HG02610 (cell line): Measurements from ENCODE around the gene PRSS16.
"Not testable (repeated sequence)": the region's sequence is repeated elsewhere in the genome, so short reads cannot be mapped to it uniquely, and the experiment has no call there.

Experiments used
- ATAC-seq: cut with Tn5 transposase; IDR thresholded peaks from one replicate; pipeline ENCODE4 v1.9.1; 2021; ENCODE audit warnings: mild to moderate bottlenecking, moderate library complexity; ENCODE audit not compliant: unreplicated experiment

Gene PRSS16

GRCh38 chr6:27247133-27247836, at the start of gene PRSS16:
Gene PRSS16, plus strand, starts transcription at chr6:27247701. Its CDS starts 37 bp downstream, at chr6:27247738.
- no peak for ATAC-seq

GRCh38 chr6:27205375-27206278, 41.9 kb upstream of the PRSS16 start:
- ATAC-seq, result no peak

- no peak for ATAC-seq
These were observed 40.7 kb upstream of the PRSS16 start for GRCh38 chr6:27206806-27207205.

GRCh38 chr6:27208042-27208441, 39.5 kb upstream of the PRSS16 start:
- ATAC-seq, result no peak

GRCh38 chr6:27209196-27209595, 38.3 kb upstream of the PRSS16 start:
- no peak for ATAC-seq

GRCh38 chr6:27209659-27210269, 37.7 kb upstream of the PRSS16 start:
- ATAC-seq, result no peak

- not testable (repeated sequence) for ATAC-seq
These were observed 34.4 kb upstream of the PRSS16 start for GRCh38 chr6:27213091-27213517.

- ATAC-seq, result no peak
These were observed 33.9 kb upstream of the PRSS16 start for GRCh38 chr6:27213544-27214125.

- ATAC-seq, result no peak
These were observed 33.3 kb upstream of the PRSS16 start for GRCh38 chr6:27214126-27214601.

- ATAC-seq, result no peak
These were observed 30.6 kb upstream of the PRSS16 start for GRCh38 chr6:27216874-27217273.

- not testable (repeated sequence) for ATAC-seq
These were observed 24.5 kb upstream of the PRSS16 start for GRCh38 chr6:27222971-27223370.

GRCh38 chr6:27224729-27225128, 22.8 kb upstream of the PRSS16 start:
- no peak for ATAC-seq

- no peak for ATAC-seq
These were observed 18.5 kb upstream of the PRSS16 start for GRCh38 chr6:27228963-27229477.

GRCh38 chr6:27230758-27231111, 16.8 kb upstream of the PRSS16 start:
- no peak for ATAC-seq

- no peak for ATAC-seq
These were observed 12.9 kb upstream of the PRSS16 start for GRCh38 chr6:27234576-27234975.

- ATAC-seq, result peak; percentile 39
These were observed 10.3 kb upstream of the PRSS16 start for GRCh38 chr6:27237089-27237803.

- ATAC-seq, result no peak
These were observed 9.2 kb upstream of the PRSS16 start for GRCh38 chr6:27238010-27238983.

GRCh38 chr6:27239258-27239657, 8.2 kb upstream of the PRSS16 start:
- ATAC-seq, result no peak

- ATAC-seq, result no peak
These were observed 6.1 kb upstream of the PRSS16 start for GRCh38 chr6:27241443-27241842.
